B cell (primary cell): Measurements from ENCODE around the gene MAP3K2. TPM values are rescaled to one million over a fixed set of nuclear protein-coding genes. Genes with fewer than 3 reads are reported as not detected.

Source experiments
- ATAC-seq: fragments of 200-7000 bp; cut with Tn5 transposase; one replicate; pipeline ENCODE4 v1.10.0; 2021; ENCODE audit warnings: low read depth, mild to moderate bottlenecking, moderate number of reproducible peaks, moderate library complexity
- CTCF ChIA-PET: fragments of 350-600 bp; sonication (Branson Sonifier 250); formaldehyde crosslinking; loops from one replicate; lab custom pipeline; 2021; ENCODE audit warnings: antibody characterized with exemption, inconsistent platforms; lab: Charles Lee
- POLR2A ChIA-PET: fragments of 350-600 bp; sonication (Branson Sonifier 250); formaldehyde crosslinking; loops from one replicate; lab custom pipeline; 2021; ENCODE audit warnings: antibody characterized with exemption; lab: Charles Lee
- DNase-seq: peaks from one replicate; pipeline ENCODE4 v3.0.0; 2013
- H2AFZ ChIP-seq: 2 replicates; pipeline ENCODE4 v1.6.1; 2012; ENCODE audit warnings: mild to moderate bottlenecking, low read depth, low read length; ENCODE audit not compliant: insufficient read depth, poor library complexity, severe bottlenecking
- H3K27ac ChIP-seq, 2 donors: 1 replicate in 1 of 2; 2 replicates in 1 of 2; pipeline ENCODE4 v1.5.1; 2012 to 2013; ENCODE audit warnings: low read length in 2 of 2, mild to moderate bottlenecking in 2 of 2, moderate library complexity in 1 of 2
- H3K27me3 ChIP-seq, 4 experiments: fragments of 200-600 bp in 1 of 4; sonication (generic) in 1 of 4; replicated peaks in 1 of 4; 1 replicate in 2 of 4; 2 replicates in 2 of 4; pipeline versions ENCODE4 v1.6.1 to v1.7.0; 2013 to 2016; ENCODE audit warnings: low read length in 3 of 4, mild to moderate bottlenecking in 2 of 4, mixed read lengths in 1 of 4, moderate library complexity in 1 of 4; ENCODE audit not compliant: insufficient read depth in 4 of 4, control insufficient read depth in 3 of 4; ENCODE audit errors: control extremely low read depth in 1 of 4
- H3K36me3 ChIP-seq, 2 experiments: replicated peaks in 1 of 2; 1 replicate in 1 of 2; 2 replicates in 1 of 2; pipeline versions ENCODE4 v1.6.1 to v1.7.1; 2013; ENCODE audit warnings: low read length in 1 of 2; ENCODE audit not compliant: insufficient read depth in 2 of 2, control insufficient read depth in 1 of 2; ENCODE audit errors: control extremely low read depth in 1 of 2, extremely low read depth in 1 of 2
- H3K4me1 ChIP-seq, 2 donors: fragments of 200-600 bp in 1 of 2; sonication (generic) in 1 of 2; 1 replicate in 1 of 2; 2 replicates in 1 of 2; pipeline versions ENCODE4 v1.5.1 to v1.6.1; 2013 to 2017; ENCODE audit warnings: low read length in 2 of 2; ENCODE audit not compliant: control insufficient read depth in 2 of 2, insufficient read depth in 2 of 2
- H3K4me2 ChIP-seq: replicated peaks from 2 replicates; pipeline ENCODE3; 2012; ENCODE audit warnings: mild to moderate bottlenecking, low read depth, low read length; ENCODE audit not compliant: poor library complexity, severe bottlenecking
- H3K4me3 ChIP-seq, 5 experiments: fragments of 200-600 bp in 1 of 5; sonication (generic) in 1 of 5; 1 replicate in 3 of 5; 2 replicates in 2 of 5; pipeline versions ENCODE4 v1.5.1 to v1.7.0; 2011 to 2016; ENCODE audit warnings: low read length in 4 of 5, mild to moderate bottlenecking in 4 of 5, low read depth in 2 of 5, control low read depth in 1 of 5, moderate library complexity in 1 of 5; ENCODE audit not compliant: insufficient read depth in 1 of 5; ENCODE audit errors: control extremely low read depth in 1 of 5, extremely low read depth in 1 of 5
- H3K79me2 ChIP-seq: fragments of 200-600 bp; sonication (generic); one replicate; pipeline ENCODE4 v1.6.0; 2016; ENCODE audit warnings: low read length; ENCODE audit not compliant: control insufficient read depth, insufficient read depth
- H3K9ac ChIP-seq: fragments of 200-600 bp; sonication (generic); 2 replicates; pipeline ENCODE4 v1.6.1; 2017; ENCODE audit warnings: mild to moderate bottlenecking, low read length, moderate library complexity
- H3K9me3 ChIP-seq, 3 donors: one replicate each; pipeline versions ENCODE4 v1.6.1 to v1.7.1; 2013; ENCODE audit warnings: low read length in 2 of 3; ENCODE audit not compliant: control insufficient read depth in 2 of 3, insufficient read depth in 1 of 3; ENCODE audit errors: control extremely low read depth in 1 of 3
- H4K20me1 ChIP-seq: 2 replicates; pipeline ENCODE4 v1.6.0; 2012; ENCODE audit warnings: mild to moderate bottlenecking, low read length; ENCODE audit not compliant: insufficient read depth, control insufficient read depth, poor library complexity, severe bottlenecking
- H3K27ac Mint-ChIP-seq: one replicate; pipeline ENCODE4 v1.8.0; 2021; ENCODE audit warnings: mixed read lengths
- H3K27me3 Mint-ChIP-seq: one replicate; pipeline ENCODE4 v1.8.0; 2021; ENCODE audit warnings: mixed read lengths
- H3K4me1 Mint-ChIP-seq: one replicate; pipeline ENCODE4 v1.8.0; 2021; ENCODE audit warnings: mixed read lengths
- H3K4me3 Mint-ChIP-seq: one replicate; pipeline ENCODE4 v1.8.0; 2021; ENCODE audit warnings: mixed read lengths
- H3K9me3 Mint-ChIP-seq: one replicate; pipeline ENCODE4 v1.8.0; 2022; ENCODE audit warnings: mixed read lengths; ENCODE audit not compliant: insufficient read depth
- CTCF ChIP-seq: fragments of 200-600 bp; IDR thresholded peaks from one replicate; pipeline ENCODE4 v1.8.0; 2022; ENCODE audit warnings: antibody characterized with exemption, mild to moderate bottlenecking
- EZH2 ChIP-seq: IDR thresholded peaks from 2 replicates; pipeline ENCODE4 v1.6.1; 2012; ENCODE audit warnings: borderline replicate concordance, low read depth, mild to moderate bottlenecking, moderate library complexity, low read length; ENCODE audit not compliant: insufficient read depth, poor library complexity, severe bottlenecking
- WGBS: methylation state at CpG from one replicate; pipeline ENCODE4 v1.1.5; 2013; ENCODE audit warnings: missing lambda C conversion rate; ENCODE audit not compliant: insufficient coverage; 5-methylcytosine and 5-hydroxymethylcytosine counted together
- intact Hi-C: fragments of 100-400 bp; cut with micrococcal nuclease; formaldehyde crosslinking; loops from one replicate; pipeline ENCODE4 v1.10.0; 2022
- polyA plus RNA-seq: library from polyadenylated mRNA; depleted of rRNA; stranded (reverse); fragments of >200 nt; gene quantifications from 2 replicates; pipeline ENCODE4 v1.2.3, GENCODE V29; 2012
- total RNA-seq, 2 donors: library from RNA; stranded (reverse); fragments of 120-200 nt in 1 of 2; gene quantifications; 1 replicate in 1 of 2; 2 replicates in 1 of 2; pipeline versions ENCODE4 v1.2.3 to v1.2.4, GENCODE V29; 2013 to 2022

Gene MAP3K2
- total and polyA plus RNA-seq, 2 donors (not counting 1 experiment from before 2014, with no cell fraction given): 9.9 to 118 TPM

- H3K4me2 ChIP-seq: no peak overlapping the region
- TF ChIP-seq EZH2: no peak
- no peak for TF ChIP-seq CTCF
- no peak overlapping the region for H3K9ac ChIP-seq
- H3K27me3 ChIP-seq: no peaks in the 10 kb centered on the region
- H3K9me3 ChIP-seq: no peaks in the 10 kb centered on the region
- H4K20me1 ChIP-seq: no peaks in the 10 kb centered on the region
- Mint-ChIP-seq H3K4me1 (peaks cover 21% of the 10 kb centered on the region), H3K4me3 (no peak overlapping the region), H3K27me3 (no peaks in the 10 kb centered on the region), H3K27ac (no peak overlapping the region), H3K9me3 (no peaks in the 10 kb centered on the region)
- POLR2A ChIA-PET: no interaction called here
- H3K4me1 ChIP-seq: peaks cover 15 to 19% of the 10 kb centered on the region in 2 donors
- H3K36me3 ChIP-seq: no peaks in the 10 kb centered on the region
- ATAC-seq (no peak), DNase-seq (no peak)
- no peak overlapping the region for H2AFZ ChIP-seq
- CTCF ChIA-PET: interaction anchor here (1.9 kb wide), 1 partner anchor 9 kb away, joined by 4 read pairs; no protein-coding TSS in a partner anchor
- H3K27ac ChIP-seq: no peak overlapping the region
- WGBS: 80% methylated on average over 7 of the region's 11 CpGs
- H3K4me3 ChIP-seq: no peak overlapping the region
- H3K79me2 ChIP-seq: no peaks in the 10 kb centered on the region
- intact Hi-C loops: no loop called here
Measured at GRCh38 chr2:127401757-127402695, 14.3 kb upstream of the MAP3K2 start.
